Measurements from ENCODE around the gene GSTP1. TPM values are rescaled to one million over a fixed set of nuclear protein-coding genes. Genes with fewer than 3 reads are reported as not detected.
"Not testable (repeated sequence)": the region's sequence is repeated elsewhere in the genome, so short reads cannot be mapped to it uniquely, and the experiment has no call there.

GSTP1 gene
- total and polyA plus RNA-seq, 11 donors, result 294 to 830 (median 393) TPM

DNA sequence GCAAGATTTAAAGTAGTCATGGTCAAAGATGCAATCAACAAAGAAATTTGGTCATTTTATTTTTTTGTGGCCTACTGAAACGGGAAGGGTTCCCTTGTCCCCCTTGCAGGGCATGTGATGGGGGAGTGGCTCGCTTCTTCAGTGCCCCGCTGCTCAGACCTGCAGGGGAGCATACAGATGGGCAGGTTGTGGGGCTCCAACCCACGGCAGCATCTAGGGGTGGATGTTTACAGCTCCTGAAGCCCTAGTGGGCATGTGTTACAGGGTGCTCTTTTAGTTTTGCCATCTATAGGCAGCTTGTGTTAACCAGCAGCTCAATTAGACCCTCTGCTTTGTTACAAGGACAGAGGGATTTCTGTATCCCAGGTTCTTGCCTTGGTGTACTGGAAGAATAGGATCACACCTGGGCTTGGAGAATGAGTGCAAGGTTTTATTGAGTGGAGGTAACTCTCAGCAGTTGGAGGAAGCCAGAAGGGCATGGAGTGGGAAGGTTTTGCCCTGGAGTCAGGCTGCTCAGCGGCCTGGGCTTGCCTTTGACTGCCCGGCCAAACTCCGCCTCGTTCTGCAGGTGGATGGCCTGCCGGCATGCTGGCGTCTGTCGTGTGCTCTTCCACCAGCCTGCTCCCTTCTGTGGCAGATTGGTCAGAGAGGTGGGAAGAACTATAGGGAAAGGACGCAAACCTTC, 9.4 kb downstream of the GSTP1 start:
- ATAC-seq, result no peak

DNA sequence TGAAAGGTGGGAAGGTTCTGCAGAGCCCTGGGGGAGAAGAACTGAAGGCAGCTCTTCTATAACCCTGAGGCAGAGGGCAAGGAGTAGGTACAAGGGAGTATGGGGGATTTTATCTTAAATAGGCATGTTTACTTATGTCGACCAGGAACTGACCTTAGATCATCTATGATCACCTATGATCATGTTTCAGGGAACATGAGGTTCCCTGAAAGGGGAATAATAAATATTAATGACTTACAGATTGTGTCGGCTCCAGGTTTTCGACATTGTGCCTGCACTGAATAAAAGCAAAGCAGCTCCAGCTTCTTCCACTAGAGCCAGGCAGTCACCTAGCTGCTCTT, 9.9 kb downstream of the GSTP1 start:
- intact Hi-C loops (cut with DNase I), result no loop called here
- peaks cover 0 to 6% (median 0%) of the 10 kb centered on the region in 12 donors for H3K9me3 ChIP-seq
- H3K4me1 ChIP-seq, result no peaks in the 10 kb centered on the region
- TF ChIP-seq, protein P1, sequence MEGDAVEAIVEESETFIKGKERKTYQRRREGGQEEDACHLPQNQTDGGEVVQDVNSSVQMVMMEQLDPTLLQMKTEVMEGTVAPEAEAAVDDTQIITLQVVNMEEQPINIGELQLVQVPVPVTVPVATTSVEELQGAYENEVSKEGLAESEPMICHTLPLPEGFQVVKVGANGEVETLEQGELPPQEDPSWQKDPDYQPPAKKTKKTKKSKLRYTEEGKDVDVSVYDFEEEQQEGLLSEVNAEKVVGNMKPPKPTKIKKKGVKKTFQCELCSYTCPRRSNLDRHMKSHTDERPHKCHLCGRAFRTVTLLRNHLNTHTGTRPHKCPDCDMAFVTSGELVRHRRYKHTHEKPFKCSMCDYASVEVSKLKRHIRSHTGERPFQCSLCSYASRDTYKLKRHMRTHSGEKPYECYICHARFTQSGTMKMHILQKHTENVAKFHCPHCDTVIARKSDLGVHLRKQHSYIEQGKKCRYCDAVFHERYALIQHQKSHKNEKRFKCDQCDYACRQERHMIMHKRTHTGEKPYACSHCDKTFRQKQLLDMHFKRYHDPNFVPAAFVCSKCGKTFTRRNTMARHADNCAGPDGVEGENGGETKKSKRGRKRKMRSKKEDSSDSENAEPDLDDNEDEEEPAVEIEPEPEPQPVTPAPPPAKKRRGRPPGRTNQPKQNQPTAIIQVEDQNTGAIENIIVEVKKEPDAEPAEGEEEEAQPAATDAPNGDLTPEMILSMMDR (IDR thresholded peaks at IDR 0.05), result no peak
- TF ChIP-seq POLR2A (IDR thresholded peaks at IDR 0.05), result no peak
- ATAC-seq (no peak), DNase-seq (no peak)
- H3K27ac ChIP-seq, result no peak overlapping the region
- H3K36me3 ChIP-seq, result peaks cover 0 to 11% (median 1%) of the 10 kb centered on the region in 9 donors
- H3K27me3 ChIP-seq, result no peaks in the 10 kb centered on the region
- no peak overlapping the region for H3K4me3 ChIP-seq
- WGBS, 4 donors, result 73 to 77% (median 75%) methylated on average over 3 of the region's 3 CpGs

More for the DNA sequence above, 9.4 kb downstream of the GSTP1 start:
- Histone ChIP-seq H3K36me3 (peaks cover 0 to 16% (median 6%) of the 10 kb centered on the region in 9 donors), H3K27me3 (no peaks in the 10 kb centered on the region), H3K4me3 (no peak overlapping the region), H3K4me1 (peaks cover 0 to 4% (median 0%) of the 10 kb centered on the region in 12 donors), H3K27ac (no peak overlapping the region), H3K9me3 (peaks cover 0 to 6% (median 0%) of the 10 kb centered on the region in 12 donors)
- intact Hi-C loops (cut with DNase I), result no loop called here
- no peak for TF ChIP-seq POLR2A (IDR thresholded peaks at IDR 0.05)
- TF ChIP-seq, protein P1 (IDR thresholded peaks at IDR 0.05), result no peak
- WGBS, 4 donors, result 74 to 76% (median 74%) methylated on average over 12 of the region's 12 CpGs
- no peak for DNase-seq

DNA sequence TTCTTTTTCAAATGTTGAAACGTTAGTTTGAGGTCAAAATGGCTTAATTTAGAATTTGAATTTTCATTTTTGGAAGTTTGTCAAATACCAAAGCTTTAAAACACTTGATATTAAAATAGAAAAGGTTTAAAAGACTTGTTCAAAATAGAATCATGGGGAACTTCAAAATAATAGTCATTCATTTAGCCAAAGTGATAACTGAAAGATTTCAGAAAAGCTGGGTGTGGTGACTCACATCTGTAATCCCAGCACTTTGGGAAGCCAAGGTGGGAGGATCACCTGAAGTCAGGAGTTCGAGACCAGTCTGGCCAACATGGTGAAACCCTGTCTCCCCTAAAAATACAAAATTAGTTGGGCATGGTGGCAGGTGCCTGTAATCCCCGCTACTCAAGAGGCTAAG, 10.9 kb downstream of the GSTP1 start:
- H3K27me3 ChIP-seq, result no peaks in the 10 kb centered on the region
- ATAC-seq (no peak), DNase-seq (no peak)
- no peak for TF ChIP-seq POLR2A (IDR thresholded peaks at IDR 0.05)
- TF ChIP-seq, protein P1 (IDR thresholded peaks at IDR 0.05), result no peak
- H3K4me3 ChIP-seq, result no peak overlapping the region
- no peaks in the 10 kb centered on the region for H3K4me1 ChIP-seq
- 62 to 70% (median 65%) methylated on average over 3 of the region's 3 CpGs for WGBS, 4 donors
- no peak overlapping the region for H3K27ac ChIP-seq
- peaks cover 0 to 2% (median 0%) of the 10 kb centered on the region in 9 donors for H3K36me3 ChIP-seq
- H3K9me3 ChIP-seq, result peaks cover 0 to 6% (median 0%) of the 10 kb centered on the region in 12 donors
- intact Hi-C loops (cut with DNase I), result no loop called here

DNA sequence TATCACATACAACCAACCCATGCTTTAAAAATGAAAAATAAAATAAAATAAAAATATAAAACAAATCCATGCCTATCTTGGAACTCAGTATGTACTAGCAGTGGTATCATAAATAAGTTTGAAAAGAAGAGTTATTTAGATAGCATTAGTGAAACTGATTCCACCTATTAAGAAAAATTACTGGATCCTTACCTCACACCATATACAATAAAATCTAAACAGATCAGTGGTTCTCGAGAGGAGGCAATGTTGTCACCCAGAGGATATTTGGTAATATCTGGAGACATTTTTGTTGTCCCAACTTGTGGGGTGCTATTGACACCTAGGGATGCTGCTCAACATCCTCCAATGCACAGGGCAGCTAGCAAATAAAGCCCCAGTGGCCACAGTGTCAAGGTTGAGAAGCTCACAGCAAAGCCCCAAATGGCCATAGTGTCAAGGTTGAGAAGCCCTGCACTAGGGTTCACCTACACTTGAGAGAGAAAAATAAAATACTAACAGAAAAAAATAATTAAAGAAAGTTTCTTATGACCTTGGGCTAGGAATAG, 13.2 kb downstream of the GSTP1 start:
- Histone ChIP-seq H3K4me1 (no peaks in the 10 kb centered on the region), H3K9me3 (peaks cover 0 to 6% (median 0%) of the 10 kb centered on the region in 12 donors), H3K27ac (no peak overlapping the region), H3K4me3 (no peak overlapping the region), H3K36me3 (no peaks in the 10 kb centered on the region), H3K27me3 (no peaks in the 10 kb centered on the region)
- DNase-seq (no peak), ATAC-seq (no peak)
- WGBS, 4 donors, result 75 to 88% (median 76%) methylated on average over 1 of the region's 1 CpG
- intact Hi-C loops (cut with DNase I), result no loop called here
- TF ChIP-seq, protein P1 (IDR thresholded peaks at IDR 0.05), result no peak
- TF ChIP-seq POLR2A (IDR thresholded peaks at IDR 0.05), result no peak

DNA sequence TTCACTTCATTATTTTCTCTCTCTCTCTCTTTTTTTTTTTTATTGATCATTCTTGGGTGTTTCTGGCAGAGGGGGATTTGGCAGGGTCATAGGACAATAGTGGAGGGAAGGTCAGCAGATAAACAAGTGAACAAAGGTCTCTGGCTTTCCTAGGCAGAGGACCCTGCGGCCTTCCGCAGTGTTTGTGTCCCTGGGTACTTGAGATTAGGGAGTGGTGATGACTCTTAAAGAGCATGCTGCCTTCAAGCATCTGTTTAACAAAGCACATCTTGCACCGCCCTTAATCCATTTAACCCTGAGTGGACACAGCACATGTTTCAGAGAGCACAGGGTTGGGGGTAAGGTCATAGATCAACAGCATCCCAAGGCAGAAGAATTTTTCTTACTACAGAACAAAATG, 13.8 kb downstream of the GSTP1 start:
- H3K27ac ChIP-seq; H3K9me3 ChIP-seq; H3K27me3 ChIP-seq; DNase-seq; intact Hi-C loops (cut with DNase I); H3K36me3 ChIP-seq; H3K4me1 ChIP-seq; ATAC-seq; H3K4me3 ChIP-seq: not testable (repeated sequence)
- 76 to 97% methylated on average over 3 of the region's 3 CpGs; no CpG with 5 or more reads in 2 of the 4 donors for WGBS, 4 donors

DNA sequence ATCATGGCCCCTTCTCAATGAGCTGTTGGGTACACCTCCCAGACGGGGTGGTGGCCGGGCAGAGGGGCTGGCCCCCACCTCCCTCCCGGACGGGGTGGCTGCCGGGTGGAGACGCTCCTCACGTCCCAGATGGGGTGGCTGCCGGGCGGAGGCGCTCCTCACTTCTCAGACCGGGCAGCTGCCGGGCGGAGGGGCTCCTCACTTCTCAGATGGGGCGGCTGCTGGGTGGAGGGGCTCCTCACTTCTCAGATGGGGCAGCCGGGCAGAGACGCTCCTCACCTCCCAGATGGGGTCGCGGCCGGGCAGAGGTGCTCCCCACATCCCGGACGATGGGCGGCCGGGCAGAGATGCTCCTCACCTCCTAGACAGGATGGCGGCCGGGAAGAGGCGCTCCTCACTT, 14.4 kb downstream of the GSTP1 start:
- H3K4me3 ChIP-seq; H3K27me3 ChIP-seq; ATAC-seq; H3K4me1 ChIP-seq; H3K9me3 ChIP-seq; DNase-seq; H3K36me3 ChIP-seq; intact Hi-C loops (cut with DNase I); H3K27ac ChIP-seq: not testable (repeated sequence)
- 87 to 97% (median 93%) methylated on average over 24 to 26 of the region's 26 CpGs for WGBS, 4 donors
